Upper lobe of right lung (tissue), 1 donor: ENCODE measurements around the gene FHAD1. TPM values are rescaled to one million over a fixed set of nuclear protein-coding genes. Genes with fewer than 3 reads are reported as not detected.

ENCODE experiments used
- ATAC-seq: fragments of 200-7000 bp; cut with Tn5 transposase; one replicate; pipeline ENCODE4 v1.9.1; 2020; ENCODE audit warnings: mild to moderate bottlenecking, moderate library complexity
- DNase-seq: peaks from one replicate; pipeline ENCODE4 v3.0.0-alpha.2; 2020
- H3K27ac ChIP-seq: fragments of 200-600 bp; one replicate; pipeline ENCODE4 v1.8.0; 2022
- H3K27me3 ChIP-seq: fragments of 200-600 bp; one replicate; pipeline ENCODE4 v1.8.0; 2022; ENCODE audit warnings: mild to moderate bottlenecking
- H3K36me3 ChIP-seq: fragments of 200-600 bp; one replicate; pipeline ENCODE4 v1.8.0; 2022
- H3K4me1 ChIP-seq: fragments of 200-600 bp; one replicate; pipeline ENCODE4 v1.8.0; 2022
- H3K4me3 ChIP-seq: fragments of 200-600 bp; one replicate; pipeline ENCODE4 v1.8.0; 2022; ENCODE audit warnings: mild to moderate bottlenecking
- H3K9me3 ChIP-seq: fragments of 200-600 bp; one replicate; pipeline ENCODE4 v1.8.0; 2022
- intact Hi-C: fragments of 100-400 bp; cut with DNase I; formaldehyde crosslinking; loops from one replicate; pipeline ENCODE4 v1.11.0; 2022
- long read RNA-seq: library from polyadenylated mRNA; unstranded; transcript quantifications from one replicate; pipeline ENCODE4 v2.0.0, GENCODE V29; 2021
- total RNA-seq: library from RNA; stranded (reverse); fragmentation: NEBNext Ultra II Directional; extraction: Animal tissue kit (Norgen Biotek cat#: 25700); gene quantifications from one replicate; pipeline ENCODE4 v1.2.1, GENCODE V29; 2021
- TF ChIP-seq, protein P1 (sequence below): fragments of 200-600 bp; IDR thresholded peaks from one replicate; pipeline ENCODE4 v1.8.0; 2022; ENCODE audit warnings: antibody characterized with exemption
- donor health status: DM: no; HTN: yes; CAD: no; lungs with severe emphysema.

FHAD1 gene
- total RNA-seq: 2.4 TPM
- long read RNA-seq, partial matches to known transcripts: 1 of 3 reads
- long read RNA-seq, other reads (novel, unspliced or antisense): 2 of 3 reads

GRCh38 chr1:15246960-15247614 lies at the start of gene FHAD1:
TSS of gene FHAD1 (plus strand) at chr1:15247223. CDS start at chr1:15251785, 4,562 bp downstream.
- Histone ChIP-seq H3K36me3 (no peaks in the 10 kb centered on the region), H3K9me3 (peaks cover 4% of the 10 kb centered on the region), H3K4me1 (peaks cover 35% of the 10 kb centered on the region), H3K4me3 (peak within 1 kb of the TSS; percentile 49), H3K27me3 (no peaks in the 10 kb centered on the region), H3K27ac (peak within 1 kb of the TSS; percentile 6)
- DNase-seq (peak; percentile 85), ATAC-seq (peak; percentile 89)
- TF ChIP-seq, protein P1, sequence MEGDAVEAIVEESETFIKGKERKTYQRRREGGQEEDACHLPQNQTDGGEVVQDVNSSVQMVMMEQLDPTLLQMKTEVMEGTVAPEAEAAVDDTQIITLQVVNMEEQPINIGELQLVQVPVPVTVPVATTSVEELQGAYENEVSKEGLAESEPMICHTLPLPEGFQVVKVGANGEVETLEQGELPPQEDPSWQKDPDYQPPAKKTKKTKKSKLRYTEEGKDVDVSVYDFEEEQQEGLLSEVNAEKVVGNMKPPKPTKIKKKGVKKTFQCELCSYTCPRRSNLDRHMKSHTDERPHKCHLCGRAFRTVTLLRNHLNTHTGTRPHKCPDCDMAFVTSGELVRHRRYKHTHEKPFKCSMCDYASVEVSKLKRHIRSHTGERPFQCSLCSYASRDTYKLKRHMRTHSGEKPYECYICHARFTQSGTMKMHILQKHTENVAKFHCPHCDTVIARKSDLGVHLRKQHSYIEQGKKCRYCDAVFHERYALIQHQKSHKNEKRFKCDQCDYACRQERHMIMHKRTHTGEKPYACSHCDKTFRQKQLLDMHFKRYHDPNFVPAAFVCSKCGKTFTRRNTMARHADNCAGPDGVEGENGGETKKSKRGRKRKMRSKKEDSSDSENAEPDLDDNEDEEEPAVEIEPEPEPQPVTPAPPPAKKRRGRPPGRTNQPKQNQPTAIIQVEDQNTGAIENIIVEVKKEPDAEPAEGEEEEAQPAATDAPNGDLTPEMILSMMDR: no peak
- intact Hi-C loops: no loop called here

GRCh38 chr1:15197591-15198447 lies 49.2 kb upstream of the FHAD1 start:
- no peak for ATAC-seq
- Histone ChIP-seq H3K27ac (no peak overlapping the region), H3K27me3 (no peaks in the 10 kb centered on the region), H3K4me3 (no peak overlapping the region), H3K9me3 (no peaks in the 10 kb centered on the region), H3K4me1 (peaks cover 15% of the 10 kb centered on the region), H3K36me3 (no peaks in the 10 kb centered on the region)
- TF ChIP-seq, protein P1: no peak
- intact Hi-C loops: no loop called here
- DNase-seq: no peak

- no peak for ATAC-seq
- no peak for DNase-seq
- H3K27ac ChIP-seq: no peak overlapping the region
- intact Hi-C loops: no loop called here
- H3K27me3 ChIP-seq: no peaks in the 10 kb centered on the region
- H3K9me3 ChIP-seq: no peaks in the 10 kb centered on the region
- H3K4me3 ChIP-seq: no peak overlapping the region
- TF ChIP-seq, protein P1: no peak
- H3K4me1 ChIP-seq: peaks cover 15% of the 10 kb centered on the region
- H3K36me3 ChIP-seq: no peaks in the 10 kb centered on the region
These were observed 48.3 kb upstream of the FHAD1 start for GRCh38 chr1:15198684-15199083.

DNA sequence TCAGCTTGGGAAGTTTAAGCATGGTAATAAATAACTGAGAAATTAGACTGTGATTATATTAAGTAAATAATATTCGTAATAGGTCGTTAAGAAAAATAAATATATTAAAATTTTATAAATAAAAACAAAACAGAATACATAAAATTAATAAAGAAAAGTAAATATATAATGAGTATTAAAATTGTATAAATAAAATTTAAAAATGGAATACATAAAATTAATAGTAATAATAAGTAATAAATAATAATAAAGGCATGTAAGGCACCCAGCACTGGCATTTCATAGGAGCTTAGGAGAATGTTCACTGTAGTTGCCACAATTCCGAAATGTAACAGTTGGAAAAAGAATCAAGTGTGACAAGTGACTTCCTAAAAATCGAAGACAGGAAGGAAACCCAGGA lies 45.8 kb upstream of the FHAD1 start:
- Histone ChIP-seq H3K9me3 (no peaks in the 10 kb centered on the region), H3K4me3 (no peak overlapping the region), H3K27ac (peak overlapping the region; percentile 17), H3K36me3 (no peaks in the 10 kb centered on the region), H3K27me3 (no peaks in the 10 kb centered on the region), H3K4me1 (peaks cover 15% of the 10 kb centered on the region)
- intact Hi-C loops: no loop called here
- no peak for DNase-seq
- ATAC-seq: no peak
- TF ChIP-seq, protein P1: no peak

DNA sequence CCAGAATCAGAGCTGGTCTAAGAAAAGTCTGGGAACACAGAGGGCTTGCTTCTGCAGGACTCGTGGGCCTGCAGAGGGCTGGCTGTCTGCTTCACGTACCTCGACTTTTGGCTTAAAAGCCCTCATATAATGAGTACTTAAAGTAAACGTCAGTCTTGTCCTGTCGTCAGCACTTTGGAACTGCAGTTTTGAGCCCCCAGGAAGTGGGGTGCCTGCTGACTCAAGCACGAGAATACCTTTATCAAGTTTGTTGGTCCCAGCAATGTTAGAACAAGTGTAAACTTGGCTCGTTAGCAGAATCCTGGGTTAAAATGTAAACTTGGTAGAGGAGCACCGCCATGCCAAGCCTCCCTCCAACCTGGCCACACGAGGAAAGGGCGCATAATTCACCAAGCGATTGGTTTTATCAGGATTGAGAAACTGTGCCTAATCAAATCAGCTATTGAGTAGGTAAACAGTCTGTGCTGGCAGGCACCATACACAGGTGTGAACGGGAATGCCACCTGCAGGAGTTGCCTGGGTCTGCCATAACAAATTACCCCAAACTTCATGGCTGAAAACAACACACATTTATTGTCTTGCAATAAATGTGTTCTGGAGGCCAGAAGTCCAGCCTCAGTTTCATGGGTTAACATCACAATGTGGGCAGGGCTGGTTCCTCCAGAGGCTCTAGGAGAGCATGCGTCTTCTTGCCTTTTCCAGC lies 45.0 kb upstream of the FHAD1 start:
- ATAC-seq: peak; percentile 36
- Histone ChIP-seq H3K4me1 (peaks cover 17% of the 10 kb centered on the region), H3K27me3 (no peaks in the 10 kb centered on the region), H3K4me3 (no peak overlapping the region), H3K36me3 (no peaks in the 10 kb centered on the region), H3K9me3 (no peaks in the 10 kb centered on the region), H3K27ac (peak overlapping the region; percentile 17)
- DNase-seq: no peak
- intact Hi-C loops: no loop called here
- TF ChIP-seq, protein P1: no peak
